ENCODE data around the gene NLRP10.

The NLRP10 gene

GRCh38 chr11:7977232-7977917 lies 12.1 kb upstream of the NLRP10 start:
- no peak for DNase-seq (ENCODE audit: low read depth in 4 of 4, low spot score in 1 of 4)

DNA sequence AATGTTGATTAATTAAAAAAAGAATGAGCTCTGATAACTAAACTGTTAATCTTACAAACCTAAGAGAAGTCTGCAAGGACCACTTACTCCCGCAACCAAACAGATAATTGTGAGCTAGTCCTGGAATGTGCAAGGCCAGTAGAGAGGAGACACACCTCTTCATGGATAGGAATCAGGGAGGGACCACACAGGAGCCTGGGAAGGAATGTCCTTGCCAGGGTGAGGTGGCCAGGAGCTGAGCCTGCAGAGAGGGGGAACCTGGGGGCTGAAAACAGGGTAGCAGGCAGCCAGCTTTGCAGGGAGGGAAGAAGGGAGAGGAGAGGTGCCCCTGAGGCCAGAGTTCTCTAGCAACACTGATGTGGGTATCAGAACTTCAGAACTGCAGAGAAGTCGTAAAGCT lies 9.4 kb upstream of the NLRP10 start:
- DNase-seq (ENCODE audit: low read depth in 4 of 4, low spot score in 1 of 4), result no peak

DNA sequence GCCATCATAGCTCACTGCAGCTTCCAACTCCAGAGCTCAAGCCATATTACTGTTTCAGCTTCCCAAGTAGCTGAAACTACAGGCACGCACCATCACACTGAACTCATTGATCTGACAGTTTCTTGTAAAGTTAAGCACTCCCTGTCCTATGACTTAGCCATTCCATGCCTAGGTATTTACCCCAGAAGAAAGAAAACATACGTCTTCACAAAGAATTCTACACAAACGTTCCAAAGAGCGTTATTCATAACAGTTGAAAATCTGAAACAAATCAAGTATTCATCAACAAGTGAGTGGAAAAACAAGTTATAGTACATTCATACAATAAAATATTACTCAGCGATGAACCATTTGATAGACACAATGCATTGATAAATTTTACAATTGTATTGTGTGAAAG lies 7.8 kb upstream of the NLRP10 start:
- no peak for DNase-seq (ENCODE audit: low read depth in 4 of 4, low spot score in 1 of 4)

GRCh38 chr11:7971846-7972245 lies 6.6 kb upstream of the NLRP10 start:
- DNase-seq (ENCODE audit: low read depth in 4 of 4, low spot score in 1 of 4), result no peak

DNA sequence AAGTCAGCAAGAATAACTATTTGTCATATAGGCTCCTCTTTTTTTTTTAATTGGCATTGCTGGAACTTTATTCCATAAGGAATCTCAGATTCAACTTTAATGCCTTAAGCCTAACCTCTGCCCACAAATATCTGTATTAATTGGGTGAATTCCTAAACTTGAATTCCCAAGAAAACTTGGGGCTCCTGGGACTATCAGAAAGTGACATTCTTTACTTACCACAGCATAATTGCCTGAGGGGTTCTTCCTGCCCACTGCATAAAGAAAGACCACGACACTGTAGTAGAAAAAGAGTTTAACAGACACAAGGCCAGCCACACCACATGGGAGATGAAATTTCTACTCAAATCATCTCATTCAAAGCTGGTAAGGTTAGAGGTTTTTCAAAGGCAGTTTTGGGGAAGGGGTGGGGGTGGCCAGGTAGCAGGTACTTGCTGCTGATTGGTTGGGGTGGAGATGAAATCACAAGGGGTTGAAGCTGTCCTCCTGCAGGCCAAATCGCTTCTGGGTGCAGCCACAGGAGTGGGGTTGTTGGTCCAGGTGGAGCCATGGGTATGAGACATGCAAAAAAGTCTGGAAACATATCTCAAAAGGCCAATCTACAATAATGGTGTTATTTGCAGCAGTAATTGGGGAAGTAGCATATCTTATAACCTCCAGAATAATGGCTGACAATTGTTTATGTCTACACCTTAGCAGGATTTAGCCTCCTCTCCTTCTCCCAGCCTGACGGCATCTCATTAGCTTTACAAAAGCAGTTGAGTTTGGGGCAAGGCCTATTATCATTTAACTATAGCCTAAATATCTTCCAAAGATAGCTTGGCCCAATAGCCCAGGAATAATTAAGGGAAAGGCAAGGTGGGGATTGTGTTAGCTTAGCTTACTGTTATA lies 4.8 kb upstream of the NLRP10 start:
- DNase-seq (ENCODE audit: low read depth in 4 of 4, low spot score in 1 of 4), result no peak

- no peak for DNase-seq (ENCODE audit: low read depth in 4 of 4, low spot score in 1 of 4)
Measured at GRCh38 chr11:7968686-7969085, 3.4 kb upstream of the NLRP10 start.

DNA sequence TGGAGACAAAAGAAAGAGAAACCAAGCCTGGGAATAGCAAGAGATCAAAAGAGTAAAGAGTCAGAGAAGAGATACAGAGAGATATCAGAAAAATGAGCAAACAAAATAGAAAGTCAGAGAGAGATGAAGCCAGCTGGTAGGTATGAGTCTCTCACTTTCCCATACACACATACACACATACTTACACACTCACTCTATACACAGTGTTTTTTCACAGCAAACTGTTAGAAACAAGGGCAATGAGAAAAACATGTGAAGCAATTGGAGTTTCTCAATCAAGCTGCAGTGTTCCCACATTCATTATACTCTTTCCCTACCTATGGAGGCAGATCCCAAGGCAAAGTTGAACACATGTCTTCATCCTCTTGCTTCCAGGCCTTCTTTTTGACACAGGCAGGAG lies 2.6 kb upstream of the NLRP10 start:
- no peak for DNase-seq (ENCODE audit: low read depth in 4 of 4, low spot score in 1 of 4)

GRCh38 chr11:7967097-7967496 lies 1.9 kb upstream of the NLRP10 start:
- no peak for DNase-seq (ENCODE audit: low read depth in 4 of 4, low spot score in 1 of 4)

GRCh38 chr11:7964873-7965272 lies 374 bp downstream of the NLRP10 start:
- DNase-seq (ENCODE audit: low read depth in 4 of 4, low spot score in 1 of 4), result no peak

GRCh38 chr11:7964261-7964660 lies 986 bp downstream of the NLRP10 start:
- DNase-seq (ENCODE audit: low read depth in 4 of 4, low spot score in 1 of 4), result no peak

- DNase-seq (ENCODE audit: low read depth in 4 of 4, low spot score in 1 of 4), result no peak
Measured at GRCh38 chr11:7955191-7955590, 10.1 kb downstream of the NLRP10 start.

GRCh38 chr11:7949934-7950333 lies 15.3 kb downstream of the NLRP10 start:
- DNase-seq (ENCODE audit: low read depth in 4 of 4, low spot score in 1 of 4), result no peak

GRCh38 chr11:7944123-7944522 lies 21.1 kb downstream of the NLRP10 start:
- no peak for DNase-seq (ENCODE audit: low read depth in 4 of 4, low spot score in 1 of 4)

GRCh38 chr11:7941608-7942007 lies 23.6 kb downstream of the NLRP10 start, which contains the start of gene OR10A3:
Gene OR10A3, minus strand, starts transcription at chr11:7941708. Its CDS starts 2,188 bp downstream, at chr11:7939520.
- no peak for DNase-seq (ENCODE audit: low read depth in 4 of 4, low spot score in 1 of 4)

DNA sequence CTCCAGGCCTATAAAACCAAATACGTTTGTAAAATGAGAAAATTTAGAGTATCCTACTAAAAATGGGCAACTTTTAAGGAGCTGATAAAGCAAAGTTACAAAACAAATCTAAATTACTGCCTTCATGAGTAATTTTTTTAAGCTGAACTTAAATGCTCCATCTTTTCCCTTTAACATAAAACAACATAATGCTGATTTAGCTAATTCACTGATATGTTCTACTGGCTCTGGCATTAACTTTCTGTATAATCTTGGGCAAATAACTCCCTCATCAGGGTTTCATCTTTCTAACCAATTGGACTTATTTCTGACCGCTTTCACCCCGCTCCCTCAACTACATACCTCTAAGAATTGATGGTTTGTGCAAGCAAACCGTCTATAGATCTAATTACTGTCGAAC lies 24.1 kb downstream of the NLRP10 start:
- DNase-seq (ENCODE audit: low read depth in 4 of 4, low spot score in 1 of 4), result no peak

- DNase-seq (ENCODE audit: low read depth in 4 of 4, low spot score in 1 of 4), result no peak
Measured at GRCh38 chr11:7936615-7937014, 28.6 kb downstream of the NLRP10 start.

DNA sequence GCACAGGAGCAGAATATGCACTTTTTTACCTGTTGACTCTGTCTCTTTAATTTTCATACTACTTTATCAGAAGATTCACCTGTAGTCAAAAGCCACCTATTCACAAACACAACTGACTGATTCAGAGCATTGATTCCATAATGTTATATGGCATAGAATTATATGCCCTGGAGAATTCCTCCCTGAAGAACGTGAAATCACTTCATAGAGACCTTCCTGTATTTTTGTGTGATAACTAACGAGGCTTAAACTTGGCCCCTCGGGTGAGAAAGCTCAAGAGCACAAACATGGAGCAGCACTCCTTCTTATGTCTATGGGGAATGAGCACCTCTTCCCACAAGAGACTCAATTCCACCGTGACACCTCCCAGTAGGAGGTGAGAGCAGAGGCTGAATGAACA lies 34.1 kb downstream of the NLRP10 start, which contains the start of gene OR10A6:
TSS of gene OR10A6 (minus strand) at position 101 of the 400 bp plus-strand sequence. CDS start 2,606 bp downstream, outside the sequence.
- DNase-seq (ENCODE audit: low read depth in 4 of 4, low spot score in 1 of 4), result no peak

DNA sequence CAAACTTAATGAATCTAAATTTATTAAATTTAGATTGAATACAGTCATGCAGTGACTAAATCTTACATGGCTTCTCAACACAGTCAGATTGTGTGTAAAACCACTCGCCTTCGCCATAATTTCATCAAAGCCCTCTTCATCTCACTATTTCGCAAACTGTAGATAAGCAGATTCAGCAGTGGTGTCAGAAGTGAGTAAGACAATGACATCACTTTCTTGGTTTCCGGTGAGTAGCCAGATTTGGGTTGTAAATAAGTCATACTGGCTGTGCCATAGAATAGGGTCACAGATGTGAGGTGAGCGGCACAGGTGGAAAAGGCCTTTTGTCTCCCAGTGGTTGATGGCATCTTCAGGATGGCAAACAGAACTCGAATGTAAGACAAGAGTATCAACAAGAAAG lies 37.6 kb downstream of the NLRP10 start:
- DNase-seq (ENCODE audit: low read depth in 4 of 4, low spot score in 1 of 4), result no peak

- DNase-seq (ENCODE audit: low read depth in 4 of 4, low spot score in 1 of 4), result no peak
Measured at GRCh38 chr11:7924536-7924935, 40.7 kb downstream of the NLRP10 start.

DNA sequence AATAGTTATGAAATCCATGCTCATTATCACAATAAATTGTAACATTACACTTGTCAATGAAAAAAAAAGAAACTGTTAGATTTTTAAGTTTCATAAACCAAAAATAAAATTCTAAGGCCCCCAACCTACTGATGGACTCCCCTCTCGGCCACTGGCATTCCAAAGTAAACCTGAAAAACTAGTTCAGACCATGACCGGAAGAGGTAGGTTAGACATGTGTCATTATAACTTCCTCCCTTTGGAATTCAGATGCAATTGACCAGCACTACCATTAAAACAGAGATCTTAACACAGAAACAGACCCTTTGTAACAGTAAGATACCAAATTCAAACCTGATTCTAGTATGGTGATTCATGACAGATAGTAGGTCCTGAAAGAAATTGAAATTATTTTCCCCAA lies 47.1 kb downstream of the NLRP10 start:
- no peak for DNase-seq (ENCODE audit: low read depth in 4 of 4, low spot score in 1 of 4)

All from stimulated activated CD4-positive, alpha-beta T cell treated with anti-CD3 and anti-CD28 coated beads, Interleukin-1b, Interleukin-23, amount 100 ng/mL, for 24 hours (primary cell).